Stimulated activated CD4-positive, alpha-beta T cell treated with anti-CD3 and anti-CD28 coated beads, Interleukin-1b, Interleukin-23, amount 100 ng/mL, for 4 hours (primary cell): ENCODE measurements around the gene STK16.

ENCODE experiments used
- DNase-seq, 2 donors: peaks; one replicate each; pipeline ENCODE4 v3.0.0-alpha.2; 2020; ENCODE audit warnings: low read depth in 2 of 2

Gene STK16

GRCh38 chr2:219269362-219270054 lies 24.2 kb downstream of the STK16 start:
- no peak for DNase-seq

DNA sequence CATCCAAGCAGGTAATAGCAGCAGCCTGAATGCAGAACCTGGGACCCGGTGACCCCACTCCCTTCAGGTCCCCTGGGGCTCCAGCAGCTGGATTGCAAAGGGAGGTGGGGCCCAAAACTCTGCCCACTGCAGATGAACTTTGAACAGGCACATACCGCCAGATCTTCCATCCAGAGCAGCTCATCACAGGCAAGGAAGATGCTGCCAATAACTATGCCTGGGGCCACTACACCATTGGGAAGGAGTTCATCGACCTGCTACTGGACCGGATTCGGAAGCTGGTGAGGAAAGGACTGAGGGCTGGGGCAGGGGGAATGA lies 24.7 kb downstream of the STK16 start:
- no peak for DNase-seq

GRCh38 chr2:219271021-219271420 lies 25.7 kb downstream of the STK16 start:
- DNase-seq, result no peak

- DNase-seq, result no peak
Observed at GRCh38 chr2:219272356-219272755, 27.1 kb downstream of the STK16 start.

DNA sequence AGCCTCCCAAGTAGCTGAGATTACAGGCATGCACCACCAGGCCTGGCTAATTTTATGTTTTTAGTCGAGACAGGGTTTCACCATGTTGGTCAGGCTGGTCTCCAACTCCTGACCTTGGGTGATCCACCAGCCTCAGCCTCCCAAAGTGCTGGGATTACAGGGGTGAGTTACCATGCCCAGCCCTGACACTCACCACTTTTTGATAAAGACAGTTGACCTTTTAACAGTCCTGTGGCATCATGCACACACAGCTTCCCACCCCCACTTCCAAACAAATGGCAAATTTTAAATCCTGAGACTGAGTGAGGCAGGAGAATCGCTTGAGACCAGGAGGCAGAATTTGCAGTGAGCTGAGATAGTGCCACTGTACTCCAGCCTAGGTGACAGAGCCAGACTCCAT lies 27.7 kb downstream of the STK16 start:
- DNase-seq, result no peak

- no peak for DNase-seq
Observed at GRCh38 chr2:219273937-219274336, 28.7 kb downstream of the STK16 start.

DNA sequence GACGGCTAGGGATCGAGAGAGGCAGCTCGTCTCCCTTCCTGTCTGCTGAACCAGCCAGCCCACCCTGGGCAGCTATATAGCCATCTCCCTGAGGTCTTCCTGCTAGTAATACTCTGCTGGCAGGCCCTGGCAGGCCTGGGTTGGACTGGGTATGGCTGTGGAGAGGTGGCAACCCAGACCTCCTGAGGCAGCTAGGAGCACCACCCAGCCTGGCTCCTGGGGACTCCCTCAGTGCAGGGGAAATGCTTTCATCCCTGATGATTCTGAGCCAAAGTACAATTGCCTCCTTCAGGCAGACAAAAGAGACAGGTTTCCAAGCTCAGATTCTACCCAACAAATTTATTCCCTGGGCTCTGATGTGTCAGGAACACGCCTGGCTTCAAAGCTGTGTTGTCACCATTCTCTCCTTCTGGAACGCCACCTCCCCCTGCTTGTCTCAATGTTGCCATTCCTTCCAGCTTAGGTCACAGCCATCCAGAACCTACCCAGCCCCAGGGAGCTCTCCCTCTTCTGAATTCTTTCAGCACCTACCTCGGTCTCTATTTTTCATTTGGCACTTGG lies 29.2 kb downstream of the STK16 start:
- no peak for DNase-seq

- DNase-seq, result peak; percentile 62 to 70
Observed at GRCh38 chr2:219277703-219278654, 32.7 kb downstream of the STK16 start.

DNA sequence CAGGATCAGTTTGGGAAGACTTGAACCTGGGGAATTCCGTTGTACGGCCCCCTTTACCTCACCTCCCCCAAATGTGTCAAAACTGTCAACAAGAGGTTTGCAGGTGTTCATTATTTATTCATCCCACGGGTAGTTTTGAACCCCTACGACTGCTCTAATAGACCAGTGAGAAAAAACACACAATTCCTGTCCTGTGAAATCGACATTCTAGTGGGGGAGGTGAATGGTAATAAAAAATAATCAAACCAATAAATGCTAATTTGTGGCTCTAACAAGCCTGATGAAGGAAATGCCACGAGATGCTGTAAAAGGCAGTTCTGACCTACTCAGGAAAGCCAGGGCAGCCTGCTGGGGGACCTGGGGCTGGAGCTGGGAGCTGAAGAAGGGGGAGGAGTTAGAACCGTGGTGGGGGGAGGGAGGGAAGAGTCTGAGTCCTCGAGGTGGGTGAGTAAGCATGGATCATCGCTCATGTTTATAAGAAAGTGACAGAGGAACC lies 33.4 kb downstream of the STK16 start:
- DNase-seq, result no peak

DNA sequence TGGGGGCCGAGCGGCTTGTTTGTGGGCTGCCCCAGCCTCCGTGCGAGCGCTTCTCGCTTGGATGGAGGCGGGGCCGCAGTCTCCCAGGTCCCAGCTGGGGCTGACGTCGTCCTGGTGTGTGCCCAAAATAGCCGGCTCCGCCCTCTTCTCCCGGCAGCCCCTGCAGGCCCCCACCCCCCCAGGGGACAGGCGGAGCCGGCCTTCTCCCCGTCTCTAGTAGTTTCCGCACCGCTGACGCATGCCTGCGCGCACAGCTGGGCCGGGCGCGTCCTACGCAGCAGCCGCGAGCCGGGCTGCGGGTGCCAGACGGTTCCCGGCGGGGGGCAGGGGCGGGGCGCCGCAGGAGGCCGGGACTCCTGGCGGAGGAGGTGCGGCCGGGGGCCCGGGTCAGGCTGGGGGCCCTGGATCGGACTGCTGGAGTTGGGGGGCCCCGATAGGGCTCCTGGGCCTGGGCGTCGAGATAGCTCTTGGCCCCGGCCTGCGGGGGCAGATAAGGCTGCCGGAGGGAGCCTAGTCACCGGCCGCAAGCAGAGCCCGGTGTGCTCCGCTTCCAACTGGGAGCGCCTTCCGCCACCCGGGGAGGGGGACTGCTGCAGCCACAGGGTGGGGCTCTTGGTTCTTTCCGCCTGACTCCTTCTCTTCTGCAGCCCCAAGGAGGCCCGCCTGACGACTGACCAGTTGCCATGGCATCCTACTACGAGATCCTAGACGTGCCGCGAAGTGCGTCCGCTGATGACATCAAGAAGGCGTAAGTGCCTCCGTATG lies 34.1 kb downstream of the STK16 start, which contains the start of gene DNAJB2:
Gene DNAJB2, plus strand, starts transcription at position 216 of the 765 bp plus-strand sequence. Its CDS starts 468 bp downstream, at position 684.
- peak; percentile 98 for DNase-seq

DNA sequence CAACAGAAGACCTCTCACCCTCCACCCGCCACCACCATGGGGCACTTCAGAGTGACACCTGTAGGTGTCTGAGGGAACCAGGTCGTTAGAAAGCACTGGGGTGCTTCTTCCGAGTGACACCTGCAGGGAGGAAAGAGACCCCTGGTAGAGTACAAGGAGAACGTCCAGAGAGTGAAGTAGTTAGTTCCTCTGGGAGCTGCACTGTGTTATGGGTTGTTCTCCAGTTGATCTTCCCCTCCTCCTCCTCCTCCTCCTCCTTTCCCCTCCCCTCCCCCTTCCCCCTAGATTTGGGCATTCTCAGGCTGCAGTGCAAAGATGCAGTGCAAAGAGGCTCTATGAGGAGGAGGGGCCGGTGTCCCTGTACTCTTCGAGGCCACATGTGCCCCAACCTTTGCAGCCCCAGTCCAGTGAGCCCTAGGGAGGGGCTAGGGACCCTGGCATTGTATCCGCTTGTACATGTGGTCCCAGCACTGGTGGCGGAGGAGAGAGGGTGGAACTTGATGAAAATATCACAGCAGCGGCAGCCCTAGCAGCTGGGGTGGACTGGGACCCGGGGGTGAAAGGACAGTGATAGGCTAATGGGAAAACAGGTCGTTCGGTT lies 34.7 kb downstream of the STK16 start:
- no peak for DNase-seq

- DNase-seq, result no peak
Observed at GRCh38 chr2:219280651-219281050, 35.4 kb downstream of the STK16 start.

DNA sequence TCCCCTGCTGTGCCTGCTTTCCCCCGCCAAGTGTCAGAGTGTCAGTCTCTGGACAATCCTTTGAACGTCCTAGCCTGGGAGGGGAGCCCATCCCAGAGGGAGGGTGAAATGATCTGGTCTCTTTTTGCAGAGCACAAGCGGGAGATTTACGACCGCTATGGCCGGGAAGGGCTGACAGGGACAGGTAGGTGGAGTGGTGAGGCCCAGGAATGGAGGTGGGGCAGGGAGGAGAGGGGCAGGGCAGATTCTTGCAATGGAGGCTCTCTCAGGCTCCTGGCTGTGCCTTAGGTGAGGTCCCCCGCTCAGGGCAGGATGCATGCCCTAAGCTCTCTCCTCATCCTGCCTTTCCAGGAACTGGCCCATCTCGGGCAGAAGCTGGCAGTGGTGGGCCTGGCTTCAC lies 36.3 kb downstream of the STK16 start:
- DNase-seq, result no peak

- DNase-seq, result no peak
Observed at GRCh38 chr2:219282375-219282774, 37.1 kb downstream of the STK16 start.

- DNase-seq, result no peak
Observed at GRCh38 chr2:219282943-219283581, 37.8 kb downstream of the STK16 start.

GRCh38 chr2:219284501-219285372 lies 39.5 kb downstream of the STK16 start:
- DNase-seq, result no peak

DNA sequence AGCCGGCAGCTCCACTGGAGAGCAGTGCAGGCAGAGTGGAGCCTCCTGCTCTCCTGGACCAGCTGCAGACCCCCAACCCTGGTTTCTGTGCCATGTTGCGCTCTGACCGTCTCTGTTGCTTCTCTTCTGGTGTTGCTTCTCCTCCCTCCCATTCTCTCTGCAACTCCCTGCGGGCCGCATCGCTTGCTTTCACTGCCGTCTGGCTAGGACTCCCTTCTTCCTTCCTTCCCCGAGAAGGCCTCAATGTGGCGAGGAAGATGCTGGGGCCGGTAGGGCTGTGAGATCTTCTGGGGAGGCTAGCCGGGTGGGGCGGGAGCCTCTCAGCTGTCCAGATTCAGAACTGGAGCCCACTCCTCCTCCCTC lies 40.1 kb downstream of the STK16 start:
- DNase-seq, result no peak

- no peak for DNase-seq
Observed at GRCh38 chr2:219285894-219286425, 40.7 kb downstream of the STK16 start.

- DNase-seq, result no peak
Observed at GRCh38 chr2:219286436-219287115, 41.3 kb downstream of the STK16 start.
